Hepatocyte (in vitro differentiated cells): ENCODE measurements around the gene NEK1.

Experiments
- CTCF ChIP-seq: fragments of 200-600 bp; sonication (generic); IDR thresholded peaks from 2 replicates; pipeline ENCODE4 v1.5.1; 2016; ENCODE audit warnings: antibody characterized with exemption, mild to moderate bottlenecking; ENCODE audit not compliant: poor library complexity
- EZH2 ChIP-seq: fragments of 200-600 bp; sonication (generic); IDR thresholded peaks from 2 replicates; pipeline ENCODE4 v1.6.1; 2016; ENCODE audit warnings: antibody characterized with exemption, mild to moderate bottlenecking, borderline replicate concordance
- EZH2phosphoT487 ChIP-seq: fragments of 200-600 bp; sonication (generic); IDR thresholded peaks from one replicate; pipeline ENCODE4 v1.6.1; 2018; ENCODE audit warnings: antibody characterized with exemption, mild to moderate bottlenecking, low read depth, moderate library complexity; ENCODE audit not compliant: unreplicated experiment, severe bottlenecking

GRCh38 chr4:169369634-169370033 is 242.7 kb downstream of the NEK1 start:
- no peak for TF ChIP-seq EZH2
- TF ChIP-seq CTCF: no peak
- TF ChIP-seq EZH2phosphoT487: no peak
